Tibial nerve (tissue), 4 donors: ENCODE data around the gene ADGRL1.

Source experiments
- EP300 ChIP-seq, 2 donors: sonication (generic); formaldehyde crosslinking; IDR thresholded peaks; one replicate each; pipeline ENCODE4 v1.6.1; 2017; ENCODE audit warnings: antibody characterized with exemption in 2 of 2, mild to moderate bottlenecking in 1 of 2
- POLR2A ChIP-seq, 2 donors: fragments of 450-650 bp; IDR thresholded peaks; one replicate each; pipeline ENCODE4 v1.6.1; 2017; ENCODE audit warnings: antibody characterized with exemption in 2 of 2, mild to moderate bottlenecking in 2 of 2, moderate library complexity in 2 of 2
- TF ChIP-seq, protein P1 (sequence below), 5 experiments: fragments of 200-600 bp in 3 of 5; fragments of 450-650 bp in 2 of 5; sonication (generic) in 3 of 5; IDR thresholded peaks; one replicate each; pipeline ENCODE4 v1.5.1; 2016 to 2019; ENCODE audit warnings: antibody characterized with exemption in 5 of 5, mild to moderate bottlenecking in 3 of 5, moderate library complexity in 2 of 5

DNA sequence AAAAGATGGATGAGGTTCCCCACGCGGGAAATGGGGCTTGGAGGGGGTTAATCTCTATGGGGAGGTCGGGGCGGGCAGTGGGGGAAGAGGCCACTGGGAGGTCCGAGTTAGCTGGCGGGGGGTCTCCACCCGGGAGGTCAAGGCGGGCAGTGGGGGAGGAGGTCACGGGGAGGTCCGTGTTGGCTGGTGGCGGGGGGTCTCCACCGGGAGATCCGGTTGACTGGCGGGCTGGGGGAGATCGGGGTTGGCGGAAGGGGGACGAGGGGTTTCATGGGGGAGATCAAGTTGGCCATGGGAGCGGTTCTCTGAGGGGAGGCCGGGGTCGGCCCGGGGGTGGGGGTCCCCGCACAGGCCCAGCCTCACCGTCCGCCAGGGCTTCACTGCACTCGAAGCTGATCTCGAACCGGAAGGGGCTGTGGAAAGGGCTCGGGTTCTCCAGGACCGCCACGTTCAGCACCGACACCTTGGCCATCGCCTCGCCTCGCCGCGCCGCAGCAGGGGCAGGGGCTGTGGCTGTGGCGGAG lies 69.9 kb downstream of the ADGRL1 start:
- TF ChIP-seq, protein P1, sequence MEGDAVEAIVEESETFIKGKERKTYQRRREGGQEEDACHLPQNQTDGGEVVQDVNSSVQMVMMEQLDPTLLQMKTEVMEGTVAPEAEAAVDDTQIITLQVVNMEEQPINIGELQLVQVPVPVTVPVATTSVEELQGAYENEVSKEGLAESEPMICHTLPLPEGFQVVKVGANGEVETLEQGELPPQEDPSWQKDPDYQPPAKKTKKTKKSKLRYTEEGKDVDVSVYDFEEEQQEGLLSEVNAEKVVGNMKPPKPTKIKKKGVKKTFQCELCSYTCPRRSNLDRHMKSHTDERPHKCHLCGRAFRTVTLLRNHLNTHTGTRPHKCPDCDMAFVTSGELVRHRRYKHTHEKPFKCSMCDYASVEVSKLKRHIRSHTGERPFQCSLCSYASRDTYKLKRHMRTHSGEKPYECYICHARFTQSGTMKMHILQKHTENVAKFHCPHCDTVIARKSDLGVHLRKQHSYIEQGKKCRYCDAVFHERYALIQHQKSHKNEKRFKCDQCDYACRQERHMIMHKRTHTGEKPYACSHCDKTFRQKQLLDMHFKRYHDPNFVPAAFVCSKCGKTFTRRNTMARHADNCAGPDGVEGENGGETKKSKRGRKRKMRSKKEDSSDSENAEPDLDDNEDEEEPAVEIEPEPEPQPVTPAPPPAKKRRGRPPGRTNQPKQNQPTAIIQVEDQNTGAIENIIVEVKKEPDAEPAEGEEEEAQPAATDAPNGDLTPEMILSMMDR (IDR thresholded peaks at IDR 0.05): no peak
- TF ChIP-seq EP300 (IDR thresholded peaks at IDR 0.05): no peak
- no peak for TF ChIP-seq POLR2A (IDR thresholded peaks at IDR 0.05)
